ENCODE measurements around the gene PRDM16. TPM values are rescaled to one million over a fixed set of nuclear protein-coding genes. Genes with fewer than 3 reads are reported as not detected.
A peak's percentile ranks its signal among the peaks of the same experiment; 100 is the strongest.

The PRDM16 gene
- total RNA-seq, 4 donors from 2014 or later: 5.4 to 13.2 (median 7.7) TPM

- Histone ChIP-seq H3K9me3 (no peaks in the 10 kb centered on the region), H3K27ac (no peak overlapping the region), H3K27me3 (no peaks in the 10 kb centered on the region), H3K36me3 (no peaks in the 10 kb centered on the region), H3K4me1 (peaks cover 0 to 46% (median 4%) of the 10 kb centered on the region in 4 donors), H3K4me3 (no peak overlapping the region)
- no peak for DNase-seq
- TF ChIP-seq POLR2A (IDR thresholded peaks at IDR 0.05) (no peak), CTCF (IDR thresholded peaks at IDR 0.05) (no peak)
Observed at GRCh38 chr1:3173381-3173980, 104.5 kb downstream of the PRDM16 start.

GRCh38 chr1:3174487-3175247, 105.7 kb downstream of the PRDM16 start:
- H3K4me1 ChIP-seq: peaks cover 0 to 42% (median 2%) of the 10 kb centered on the region in 4 donors
- no peaks in the 10 kb centered on the region for H3K27me3 ChIP-seq
- H3K27ac ChIP-seq: no peak overlapping the region
- H3K36me3 ChIP-seq: no peaks in the 10 kb centered on the region
- no peak overlapping the region for H3K4me3 ChIP-seq
- TF ChIP-seq CTCF (IDR thresholded peaks at IDR 0.05) (no peak), POLR2A (IDR thresholded peaks at IDR 0.05) (no peak)
- H3K9me3 ChIP-seq: no peaks in the 10 kb centered on the region
- DNase-seq: peak in 1 of 3 donors; percentile 57

- Histone ChIP-seq H3K4me1 (peaks cover 0 to 34% (median 0%) of the 10 kb centered on the region in 4 donors), H3K27me3 (no peaks in the 10 kb centered on the region), H3K27ac (no peak overlapping the region), H3K4me3 (no peak overlapping the region), H3K9me3 (no peaks in the 10 kb centered on the region), H3K36me3 (no peaks in the 10 kb centered on the region)
- no peak for TF ChIP-seq CTCF (IDR thresholded peaks at IDR 0.05)
- TF ChIP-seq POLR2A (IDR thresholded peaks at IDR 0.05): no peak
- DNase-seq: no peak
Observed at GRCh38 chr1:3175486-3175885, 106.5 kb downstream of the PRDM16 start.

- no peak overlapping the region for H3K27ac ChIP-seq
- DNase-seq: no peak
- H3K36me3 ChIP-seq: no peaks in the 10 kb centered on the region
- peaks cover 0 to 28% (median 0%) of the 10 kb centered on the region in 4 donors for H3K4me1 ChIP-seq
- no peak for TF ChIP-seq CTCF (IDR thresholded peaks at IDR 0.05)
- no peak for TF ChIP-seq POLR2A (IDR thresholded peaks at IDR 0.05)
- H3K4me3 ChIP-seq: no peak overlapping the region
- no peaks in the 10 kb centered on the region for H3K27me3 ChIP-seq
- no peaks in the 10 kb centered on the region for H3K9me3 ChIP-seq
Observed at GRCh38 chr1:3176028-3176427, 107.0 kb downstream of the PRDM16 start.

GRCh38 chr1:3176820-3177219, 107.8 kb downstream of the PRDM16 start:
- Histone ChIP-seq H3K9me3 (no peaks in the 10 kb centered on the region), H3K27ac (no peak overlapping the region), H3K4me1 (peaks cover 0 to 20% (median 0%) of the 10 kb centered on the region in 4 donors), H3K4me3 (no peak overlapping the region), H3K36me3 (no peaks in the 10 kb centered on the region), H3K27me3 (no peaks in the 10 kb centered on the region)
- DNase-seq: no peak
- no peak for TF ChIP-seq POLR2A (IDR thresholded peaks at IDR 0.05)
- no peak for TF ChIP-seq CTCF (IDR thresholded peaks at IDR 0.05)
